Stimulated activated CD4-positive, alpha-beta T cell treated with anti-CD3 and anti-CD28 coated beads, Interleukin-1b, Interleukin-23, amount 100 ng/mL, for 4 hours (primary cell): Measurements from ENCODE around the gene PRSS36.

ENCODE experiments used
- DNase-seq, 2 donors: peaks; one replicate each; pipeline ENCODE4 v3.0.0-alpha.2; 2020; ENCODE audit warnings: low read depth in 2 of 2

The PRSS36 gene

GRCh38 chr16:31128711-31129567 is 20.9 kb downstream of the PRSS36 start:
- no peak for DNase-seq

- no peak for DNase-seq
Observed at GRCh38 chr16:31127182-31127581, 22.7 kb downstream of the PRSS36 start.

GRCh38 chr16:31125844-31126243 is 24.0 kb downstream of the PRSS36 start:
- no peak for DNase-seq

GRCh38 chr16:31120129-31120528 is 29.7 kb downstream of the PRSS36 start:
- DNase-seq, result no peak

- DNase-seq, result no peak
Observed at GRCh38 chr16:31118223-31119155, 31.4 kb downstream of the PRSS36 start.

- peak; percentile 94 to 96 for DNase-seq
Observed at GRCh38 chr16:31117384-31118222, 32.3 kb downstream of the PRSS36 start, which contains the start of gene KAT8. Gene KAT8 (plus strand): TSS chr16:31117664. CDS start chr16:31117682, 18 bp downstream.

GRCh38 chr16:31114468-31114867 is 35.4 kb downstream of the PRSS36 start:
- DNase-seq, result no peak

- no peak for DNase-seq
Observed at GRCh38 chr16:31113121-31114120, 36.4 kb downstream of the PRSS36 start.

- no peak for DNase-seq
Observed at GRCh38 chr16:31112711-31113110, 37.2 kb downstream of the PRSS36 start.

GRCh38 chr16:31111881-31112466 is 37.9 kb downstream of the PRSS36 start:
- DNase-seq, result no peak

- DNase-seq, result no peak
Observed at GRCh38 chr16:31110106-31111034, 39.5 kb downstream of the PRSS36 start.

- DNase-seq, result no peak
Observed at GRCh38 chr16:31109622-31110021, 40.2 kb downstream of the PRSS36 start.

- DNase-seq, result no peak
Observed at GRCh38 chr16:31108794-31109558, 40.9 kb downstream of the PRSS36 start.

GRCh38 chr16:31108035-31108793 is 41.7 kb downstream of the PRSS36 start, which contains the start of gene BCKDK:
Gene BCKDK (plus strand): TSS chr16:31108386. CDS start chr16:31109224, 838 bp downstream.
- peak; percentile 54 to 69 for DNase-seq

GRCh38 chr16:31107465-31107867 is 42.4 kb downstream of the PRSS36 start:
- no peak for DNase-seq

GRCh38 chr16:31106509-31107464 is 43.1 kb downstream of the PRSS36 start:
- DNase-seq, result no peak
